Left lung (tissue), 10 donors: Measurements from ENCODE around the gene ANK3. TPM values are rescaled to one million over a fixed set of nuclear protein-coding genes. Genes with fewer than 3 reads are reported as not detected.

Experiments
- ATAC-seq: fragments of 200-7000 bp; cut with Tn5 transposase; one replicate; pipeline ENCODE4 v1.9.1; 2020; ENCODE audit warnings: moderate library complexity
- DNase-seq, 4 donors: peaks; one replicate each; pipeline ENCODE4 v3.0.0-alpha.2; 2013 to 2020
- H3K27ac ChIP-seq, 2 donors: fragments of 200-600 bp; sonication (generic) in 1 of 2; one replicate each; pipeline versions ENCODE4 v1.5.0 to v1.8.0; 2020 to 2021
- H3K27me3 ChIP-seq, 2 donors: fragments of 200-600 bp; sonication (generic) in 1 of 2; one replicate each; pipeline versions ENCODE4 v1.5.0 to v1.8.0; 2020 to 2021
- H3K36me3 ChIP-seq, 2 donors: fragments of 200-600 bp; sonication (generic) in 1 of 2; one replicate each; pipeline versions ENCODE4 v1.5.0 to v1.8.0; 2020 to 2021
- H3K4me1 ChIP-seq, 2 donors: fragments of 200-600 bp; one replicate each; pipeline ENCODE4 v1.8.0; 2021
- H3K4me3 ChIP-seq, 2 donors: fragments of 200-600 bp; sonication (generic) in 1 of 2; one replicate each; pipeline versions ENCODE4 v1.5.0 to v1.8.0; 2020 to 2021; ENCODE audit warnings: mild to moderate bottlenecking in 1 of 2
- H3K9me3 ChIP-seq, 2 donors: fragments of 200-600 bp; sonication (generic) in 1 of 2; one replicate each; pipeline versions ENCODE4 v1.5.0 to v1.8.0; 2020 to 2021
- CTCF ChIP-seq, 2 donors: fragments of 200-600 bp; sonication (generic) in 1 of 2; IDR thresholded peaks; one replicate each; pipeline versions ENCODE4 v1.5.0 to v1.8.0; 2021; ENCODE audit warnings: antibody characterized with exemption in 2 of 2
- intact Hi-C, 2 donors: fragments of 100-400 bp; cut with DNase I; formaldehyde crosslinking; loops; one replicate each; pipeline versions ENCODE4 v1.11.2 to v1.14.2; 2022
- polyA plus RNA-seq, 6 donors: library from polyadenylated mRNA; unstranded; fragments of 120-200 nt; gene quantifications; one replicate each; pipeline ENCODE4 v1.2.1, GENCODE V29; 2013; ENCODE audit not compliant: insufficient read length in 6 of 6
- total RNA-seq, 2 donors: library from RNA; stranded (reverse); fragmentation: NEBNext Ultra II Directional; extraction: Animal tissue kit (Norgen Biotek cat#: 25700); gene quantifications; one replicate each; pipeline ENCODE4 v1.2.1, GENCODE V29; 2021
- donor health status: DM: no; HTN: yes; CAD: no.
- donor health status: DM: no; HTN: no; CAD: no.

Gene ANK3
- total and polyA plus RNA-seq, 8 donors, result 22.1 to 74.1 (median 35.1) TPM

- H3K36me3 ChIP-seq, result no peaks in the 10 kb centered on the region
- intact Hi-C loops, result loop anchor here in 1 of 2 donors (5.0 kb wide), 1 partner anchor 223 kb away; no protein-coding TSS in a partner anchor
- H3K9me3 ChIP-seq, result no peaks in the 10 kb centered on the region
- H3K27me3 ChIP-seq, result no peaks in the 10 kb centered on the region
- H3K4me1 ChIP-seq, result peaks cover 4 to 8% of the 10 kb centered on the region in 2 donors
- DNase-seq (no peak), ATAC-seq (peak; percentile 26)
- peak overlapping the region in 1 of 2 donors; percentile 5 for H3K27ac ChIP-seq
- no peak for TF ChIP-seq CTCF (IDR thresholded peaks at IDR 0.05)
- no peak overlapping the region for H3K4me3 ChIP-seq
Measured at GRCh38 chr10:60430017-60430416, 40.3 kb upstream of the ANK3 start.

- Histone ChIP-seq H3K4me1 (peaks cover 3 to 8% of the 10 kb centered on the region in 2 donors), H3K4me3 (no peak overlapping the region), H3K27ac (peak overlapping the region in 1 of 2 donors; percentile 5), H3K9me3 (no peaks in the 10 kb centered on the region), H3K27me3 (no peaks in the 10 kb centered on the region), H3K36me3 (no peaks in the 10 kb centered on the region)
- DNase-seq (no peak), ATAC-seq (no peak)
- no peak for TF ChIP-seq CTCF (IDR thresholded peaks at IDR 0.05)
- intact Hi-C loops, result no loop called here
Measured at GRCh38 chr10:60429084-60429849, 39.6 kb upstream of the ANK3 start.

- Histone ChIP-seq H3K27me3 (no peaks in the 10 kb centered on the region), H3K4me1 (peaks cover 0 to 8% of the 10 kb centered on the region in 2 donors), H3K36me3 (no peaks in the 10 kb centered on the region), H3K4me3 (no peak overlapping the region), H3K9me3 (no peaks in the 10 kb centered on the region), H3K27ac (no peak overlapping the region)
- intact Hi-C loops, result no loop called here
- ATAC-seq, result no peak
- no peak for DNase-seq
- no peak for TF ChIP-seq CTCF (IDR thresholded peaks at IDR 0.05)
Measured at GRCh38 chr10:60428387-60428737, 38.7 kb upstream of the ANK3 start.

- ATAC-seq (no peak), DNase-seq (no peak)
- Histone ChIP-seq H3K36me3 (no peaks in the 10 kb centered on the region), H3K27ac (no peak overlapping the region), H3K27me3 (no peaks in the 10 kb centered on the region), H3K4me3 (no peak overlapping the region), H3K4me1 (peaks cover 0 to 8% of the 10 kb centered on the region in 2 donors), H3K9me3 (no peaks in the 10 kb centered on the region)
- intact Hi-C loops, result no loop called here
- TF ChIP-seq CTCF (IDR thresholded peaks at IDR 0.05), result no peak
Measured at GRCh38 chr10:60427709-60428386, 38.2 kb upstream of the ANK3 start.

- DNase-seq, result no peak
- H3K27ac ChIP-seq, result no peak overlapping the region
- H3K4me1 ChIP-seq, result peaks cover 0 to 8% of the 10 kb centered on the region in 2 donors
- no peaks in the 10 kb centered on the region for H3K27me3 ChIP-seq
- intact Hi-C loops, result no loop called here
- no peaks in the 10 kb centered on the region for H3K9me3 ChIP-seq
- H3K36me3 ChIP-seq, result no peaks in the 10 kb centered on the region
- no peak for ATAC-seq
- no peak for TF ChIP-seq CTCF (IDR thresholded peaks at IDR 0.05)
- no peak overlapping the region for H3K4me3 ChIP-seq
Measured at GRCh38 chr10:60427148-60427547, 37.5 kb upstream of the ANK3 start.
